Smooth muscle cell of the brain vasculature (primary cell): Measurements from ENCODE around the gene TNRC18.
"Not testable (repeated sequence)": the region's sequence is repeated elsewhere in the genome, so short reads cannot be mapped to it uniquely, and the experiment has no call there.

ENCODE experiments used
- DNase-seq: peaks from one replicate; pipeline ENCODE4 v3.0.0-alpha.2; 2012; ENCODE audit warnings: low read depth, low spot score

The TNRC18 gene

GRCh38 chr7:5291711-5292335, 131.8 kb downstream of the TNRC18 start:
- not testable (repeated sequence) for DNase-seq

- DNase-seq: no peak
Measured at GRCh38 chr7:5291301-5291700, 132.3 kb downstream of the TNRC18 start.

GRCh38 chr7:5289355-5289754, 134.3 kb downstream of the TNRC18 start:
- DNase-seq: no peak

- DNase-seq: not testable (repeated sequence)
Measured at GRCh38 chr7:5288560-5288959, 135.1 kb downstream of the TNRC18 start.

GRCh38 chr7:5287802-5288201, 135.8 kb downstream of the TNRC18 start:
- DNase-seq: no peak

- not testable (repeated sequence) for DNase-seq
Measured at GRCh38 chr7:5287373-5287772, 136.3 kb downstream of the TNRC18 start.

GRCh38 chr7:5286933-5287332, 136.7 kb downstream of the TNRC18 start:
- DNase-seq: no peak

GRCh38 chr7:5284304-5285281, 139.0 kb downstream of the TNRC18 start:
- DNase-seq: no peak

- no peak for DNase-seq
Measured at GRCh38 chr7:5283421-5284303, 140.0 kb downstream of the TNRC18 start.

GRCh38 chr7:5282543-5283316, 140.9 kb downstream of the TNRC18 start, which contains the start of gene SLC29A4:
Gene SLC29A4, plus strand, starts transcription at chr7:5282943. Its CDS starts 4,874 bp downstream, at chr7:5287817.
- DNase-seq: no peak

- DNase-seq: not testable (repeated sequence)
Measured at GRCh38 chr7:5281598-5282500, 141.8 kb downstream of the TNRC18 start.

- DNase-seq: no peak
Measured at GRCh38 chr7:5279734-5280133, 143.9 kb downstream of the TNRC18 start.

GRCh38 chr7:5278766-5279165, 144.9 kb downstream of the TNRC18 start:
- DNase-seq: peak; percentile 17

- DNase-seq: no peak
Measured at GRCh38 chr7:5276611-5277010, 147.0 kb downstream of the TNRC18 start.

- DNase-seq: not testable (repeated sequence)
Measured at GRCh38 chr7:5276123-5276522, 147.5 kb downstream of the TNRC18 start.

GRCh38 chr7:5275510-5275909, 148.1 kb downstream of the TNRC18 start:
- not testable (repeated sequence) for DNase-seq

- DNase-seq: not testable (repeated sequence)
Measured at GRCh38 chr7:5274985-5275431, 148.6 kb downstream of the TNRC18 start.

- DNase-seq: no peak
Measured at GRCh38 chr7:5274441-5274840, 149.2 kb downstream of the TNRC18 start.

GRCh38 chr7:5273831-5274405, 149.7 kb downstream of the TNRC18 start:
- not testable (repeated sequence) for DNase-seq
